ENCODE measurements around the gene MAPK12. TPM values are rescaled to one million over a fixed set of nuclear protein-coding genes. Genes with fewer than 3 reads are reported as not detected.
A peak's percentile ranks its signal among the peaks of the same experiment; 100 is the strongest.

The MAPK12 gene
- total and polyA plus RNA-seq, 10 of the 15 experiments (the other 5 are each of a cell fraction or from before 2014, with no cell fraction given): 1.1 to 38.9 (median 16.3) TPM

- ChIA-PET POLR2A (no interaction called here), RAD21 (ENCODE audit: unreplicated experiment) (no interaction called here), CTCF (no interaction called here), SMC1A (ENCODE audit: uncharacterized antibody, unreplicated experiment) (no interaction called here)
- no peak overlapping the region for H2AFZ ChIP-seq (ENCODE audit: control insufficient read depth, low read depth, low read length)
- no peak for DNase-seq (ENCODE audit: low read depth, low spot score)
- no peak overlapping the region for H3K4me3 ChIP-seq
- H3K79me2 ChIP-seq (ENCODE audit: control insufficient read depth, insufficient read depth, low read length): peaks cover 11% of the 10 kb centered on the region
- no peak overlapping the region for H3K27ac ChIP-seq (ENCODE audit: control insufficient read depth, insufficient read depth)
- no peak for FAIRE-seq
- peaks cover 10 to 52% of the 10 kb centered on the region in 2 experiments; a peak in 3 of 4 replicates for H3K36me3 ChIP-seq (ENCODE audit: control insufficient read depth in 2 of 2, insufficient read depth in 2 of 2, low read length in 1 of 2)
- TF ChIP-seq HDAC2 (IDR thresholded peaks at IDR 0.05) (no peak), IRF4 (IDR thresholded peaks at IDR 0.05; ENCODE audit: low read depth, low read length) (no peak), POLR2A (IDR thresholded peaks at IDR 0.05; ENCODE audit: low read depth, low read length) (peak; percentile 41; the same call in 1 of the 2 replicates), KAT2A (conservative IDR thresholded peaks at IDR 0.05; ENCODE audit: control insufficient read depth, low read depth, low read length) (no peak), NFYA (IDR thresholded peaks at IDR 0.05; ENCODE audit: borderline replicate concordance, low read depth, low read length) (no peak)
- no peak overlapping the region for H3K9ac ChIP-seq (ENCODE audit: control insufficient read depth, insufficient read depth, low read length)
- H3K27me3 ChIP-seq (replicated peaks in 1 of 2; ENCODE audit: control insufficient read depth in 2 of 2, insufficient read depth in 2 of 2, low read length in 1 of 2): no peaks in the 10 kb centered on the region
- H3K4me2 ChIP-seq (ENCODE audit: control insufficient read depth, insufficient read depth): no peak overlapping the region
- peaks cover 4% of the 10 kb centered on the region for H3K4me1 ChIP-seq (ENCODE audit: control insufficient read depth, insufficient read depth, low read length)
- ATAC-seq: no peak
- in situ Hi-C loops (cut with MboI): no loop called here
- intact Hi-C loops (cut with micrococcal nuclease; ENCODE audit: unreplicated experiment): no loop called here
- whole genome bisulfite sequencing (ENCODE audit: insufficient coverage, insufficient replicate concordance, low lambda C conversion rate, missing lambda C conversion rate): 95% methylated on average over 33 of the region's 40 CpGs
- no peaks in the 10 kb centered on the region for H3K9me3 ChIP-seq (replicated peaks; ENCODE audit: control insufficient read depth, insufficient read depth, low read length)
- BruUV-seq (replicated peaks): no TSS peak
- H4K20me1 ChIP-seq (ENCODE audit: control insufficient read depth, insufficient read depth): no peaks in the 10 kb centered on the region; the same call in 1 of the 2 replicates
These were observed 25.3 kb upstream of the MAPK12 start for GRCh38 chr22:50286701-50287318.

GRCh38 chr22:50286275-50286674 is 24.8 kb upstream of the MAPK12 start:
- ChIA-PET CTCF (no interaction called here), SMC1A (ENCODE audit: uncharacterized antibody, unreplicated experiment) (no interaction called here), POLR2A (no interaction called here), RAD21 (ENCODE audit: unreplicated experiment) (no interaction called here)
- no peaks in the 10 kb centered on the region for H3K27me3 ChIP-seq (replicated peaks in 1 of 2; ENCODE audit: control insufficient read depth in 2 of 2, insufficient read depth in 2 of 2, low read length in 1 of 2)
- H3K9me3 ChIP-seq (replicated peaks; ENCODE audit: control insufficient read depth, insufficient read depth, low read length): no peaks in the 10 kb centered on the region
- in situ Hi-C loops (cut with MboI): no loop called here
- no TSS peak for BruUV-seq (replicated peaks)
- H3K4me3 ChIP-seq: no peak overlapping the region
- 89% methylated on average over 21 of the region's 21 CpGs for WGBS (ENCODE audit: insufficient coverage, insufficient replicate concordance, low lambda C conversion rate, missing lambda C conversion rate)
- intact Hi-C loops (cut with micrococcal nuclease; ENCODE audit: unreplicated experiment): no loop called here
- H3K79me2 ChIP-seq (ENCODE audit: control insufficient read depth, insufficient read depth, low read length): peaks cover 6% of the 10 kb centered on the region
- no peak overlapping the region for H2AFZ ChIP-seq (ENCODE audit: control insufficient read depth, low read depth, low read length)
- H3K9ac ChIP-seq (ENCODE audit: control insufficient read depth, insufficient read depth, low read length): no peak overlapping the region
- peaks cover 10 to 53% of the 10 kb centered on the region in 2 experiments; a peak in 3 of 4 replicates for H3K36me3 ChIP-seq (ENCODE audit: control insufficient read depth in 2 of 2, insufficient read depth in 2 of 2, low read length in 1 of 2)
- DNase-seq (ENCODE audit: low read depth, low spot score) (no peak), ATAC-seq (no peak), FAIRE-seq (no peak)
- no peaks in the 10 kb centered on the region for H4K20me1 ChIP-seq (ENCODE audit: control insufficient read depth, insufficient read depth)
- no peak overlapping the region for H3K27ac ChIP-seq (ENCODE audit: control insufficient read depth, insufficient read depth)
- H3K4me2 ChIP-seq (ENCODE audit: control insufficient read depth, insufficient read depth): no peak overlapping the region
- H3K4me1 ChIP-seq (ENCODE audit: control insufficient read depth, insufficient read depth, low read length): no peaks in the 10 kb centered on the region
- TF ChIP-seq ATF2 (IDR thresholded peaks at IDR 0.05; ENCODE audit: low read length) (no peak), CEBPZ (IDR thresholded peaks at IDR 0.05; ENCODE audit: low read depth, low read length) (no peak), E4F1 (IDR thresholded peaks at IDR 0.05; ENCODE audit: borderline replicate concordance, partially characterized antibody) (no peak), SUZ12 (IDR thresholded peaks at IDR 0.05; ENCODE audit: unreplicated experiment) (no peak), HCFC1 (IDR thresholded peaks at IDR 0.05; ENCODE audit: low read length) (no peak), FOS (IDR thresholded peaks at IDR 0.05; ENCODE audit: borderline replicate concordance, extremely low read depth, insufficient read length) (no peak)
